HepG2 (cell line): ENCODE data around the gene OSGEPL1. TPM values are rescaled to one million over a fixed set of nuclear protein-coding genes. Genes with fewer than 3 reads are reported as not detected.

ENCODE experiments used
- ARNTL ChIP-seq: sonication (generic); formaldehyde crosslinking; IDR thresholded peaks from 2 replicates; pipeline ENCODE4 v1.4.0; 2020; ENCODE audit warnings: mild to moderate bottlenecking, missing genetic modification reagents
- CEBPB ChIP-seq: IDR thresholded peaks from 2 replicates; pipeline ENCODE4 v1.6.1; 2011; ENCODE audit warnings: low read depth, low read length, improper control_type of control experiment, borderline replicate concordance
- CEBPG ChIP-seq: IDR thresholded peaks from 2 replicates; pipeline ENCODE4 v1.6.1; 2016
- HDAC6 ChIP-seq: fragments of 200-600 bp; sonication (generic); IDR thresholded peaks from 2 replicates; pipeline ENCODE4 v1.7.0; 2017; ENCODE audit warnings: mild to moderate bottlenecking, antibody characterized with exemption, low read length, low read depth
- MAZ ChIP-seq, 2 experiments: sonication (generic) in 1 of 2; formaldehyde crosslinking in 1 of 2; IDR thresholded peaks; 2 replicates each; pipeline versions ENCODE4 v1.5.0 to v1.6.1; 2012 to 2020; ENCODE audit warnings: low read depth in 2 of 2, mild to moderate bottlenecking in 2 of 2, borderline replicate concordance in 1 of 2, improper control_type of control experiment in 1 of 2, low read length in 1 of 2, missing genetic modification reagents in 1 of 2, moderate library complexity in 1 of 2
- MTF2 ChIP-seq: sonication (generic); formaldehyde crosslinking; IDR thresholded peaks from 2 replicates; pipeline ENCODE4 v1.5.0; 2020; ENCODE audit warnings: missing genetic modification reagents, borderline replicate concordance
- MYC ChIP-seq: sonication (generic); formaldehyde crosslinking; IDR thresholded peaks from 2 replicates; pipeline ENCODE4 v1.9.0; 2021; ENCODE audit warnings: missing genetic modification reagents, borderline replicate concordance
- NAIF1 ChIP-seq: sonication (generic); formaldehyde crosslinking; IDR thresholded peaks from 2 replicates; pipeline ENCODE4 v1.5.0; 2020; ENCODE audit warnings: mild to moderate bottlenecking, missing genetic modification reagents, borderline replicate concordance
- SRSF4 ChIP-seq: fragments of 200-400 bp; formaldehyde crosslinking; IDR thresholded peaks from one replicate; pipeline ENCODE4 v1.6.1; 2018; ENCODE audit warnings: mild to moderate bottlenecking, low read depth, low read length, moderate library complexity; ENCODE audit not compliant: poor library complexity, severe bottlenecking
- ZFP36L1 ChIP-seq: sonication (generic); formaldehyde crosslinking; IDR thresholded peaks from 2 replicates; pipeline ENCODE4 v1.8.0; 2022; ENCODE audit warnings: mild to moderate bottlenecking, missing genetic modification reagents, moderate library complexity
- ZKSCAN8 ChIP-seq: IDR thresholded peaks from 2 replicates; pipeline ENCODE4 v1.6.1; 2016; ENCODE audit warnings: borderline replicate concordance, missing genetic modification reagents, missing compliant biosample characterization
- ZNF24 ChIP-seq: fragments of 450-650 bp; IDR thresholded peaks from 2 replicates; pipeline ENCODE4 v1.6.1; 2017; ENCODE audit warnings: antibody characterized with exemption, mild to moderate bottlenecking
- polyA plus RNA-seq, 8 experiments: library from polyadenylated mRNA; depleted of rRNA in 3 of 8; stranded (reverse) in 7 of 8; unstranded in 1 of 8; fragments of >200 nt; fragmentation: Illumina TruSeq in 4 of 8; extraction: Trizol in 4 of 8; gene quantifications; 2 replicates each; pipeline versions ENCODE4 v1.2.1 to v1.2.3, GENCODE V29; 2011 to 2016; ENCODE audit warnings: low read depth in 4 of 8, missing spikeins in 1 of 8, mixed read lengths in 1 of 8; ENCODE audit not compliant: insufficient read depth in 1 of 8
- total RNA-seq, 5 experiments: library from RNA; depleted of rRNA; stranded (reverse); fragments of >200 nt; fragmentation: Illumina TruSeq; extraction: Trizol; gene quantifications; 2 replicates each; pipeline ENCODE4 v1.2.3, GENCODE V29; 2016; ENCODE audit warnings: low read depth in 1 of 5
- TF ChIP-seq, protein P1 (sequence below): sonication (generic); formaldehyde crosslinking; IDR thresholded peaks from 2 replicates; pipeline ENCODE4 v1.5.0; 2020; ENCODE audit warnings: mild to moderate bottlenecking, missing genetic modification reagents, borderline replicate concordance
- TF ChIP-seq, protein P2 (sequence below): sonication (generic); formaldehyde crosslinking; IDR thresholded peaks from 2 replicates; pipeline ENCODE4 v1.5.0; 2020; ENCODE audit warnings: mild to moderate bottlenecking, missing genetic modification reagents, moderate library complexity
- TF ChIP-seq, protein P3 (sequence below): IDR thresholded peaks from 2 replicates; pipeline ENCODE4 v1.6.1; 2018; ENCODE audit warnings: missing genetic modification reagents, mild to moderate bottlenecking, missing compliant biosample characterization
- TF ChIP-seq, protein P4 (sequence below): sonication (generic); formaldehyde crosslinking; IDR thresholded peaks from 2 replicates; pipeline ENCODE4 v1.4.0; 2020; ENCODE audit warnings: missing genetic modification reagents, borderline replicate concordance

Gene OSGEPL1
- total and polyA plus RNA-seq, 2 of the 13 experiments (the other 11 are each of a cell fraction or from before 2014, with no cell fraction given), result 10.2 to 10.8 TPM

DNA sequence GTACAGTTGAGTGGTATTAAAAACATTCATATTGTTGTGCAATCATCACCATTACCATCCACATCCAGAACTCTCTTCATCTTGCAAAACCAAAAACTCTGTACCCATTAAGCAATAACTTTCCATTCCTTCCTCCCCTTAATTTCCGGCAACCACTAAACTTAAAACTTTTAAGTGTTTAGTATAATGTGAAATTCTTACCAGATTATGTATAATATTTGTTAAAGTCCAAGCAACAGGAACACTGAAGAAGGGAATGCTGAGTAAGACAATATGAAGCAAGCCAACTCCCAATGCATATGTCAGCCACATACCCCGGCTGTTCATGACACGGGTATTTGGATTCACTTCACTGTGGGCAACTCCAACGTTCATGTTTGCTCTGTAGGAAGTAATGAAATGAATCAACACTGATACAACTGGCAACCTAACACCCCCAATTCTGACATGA, 19.7 kb upstream of the OSGEPL1 start (continued):
- no peak for TF ChIP-seq ZFP36L1 (CRISPR knock-in tag)
- no peak for TF ChIP-seq HDAC6
- TF ChIP-seq, protein P1, sequence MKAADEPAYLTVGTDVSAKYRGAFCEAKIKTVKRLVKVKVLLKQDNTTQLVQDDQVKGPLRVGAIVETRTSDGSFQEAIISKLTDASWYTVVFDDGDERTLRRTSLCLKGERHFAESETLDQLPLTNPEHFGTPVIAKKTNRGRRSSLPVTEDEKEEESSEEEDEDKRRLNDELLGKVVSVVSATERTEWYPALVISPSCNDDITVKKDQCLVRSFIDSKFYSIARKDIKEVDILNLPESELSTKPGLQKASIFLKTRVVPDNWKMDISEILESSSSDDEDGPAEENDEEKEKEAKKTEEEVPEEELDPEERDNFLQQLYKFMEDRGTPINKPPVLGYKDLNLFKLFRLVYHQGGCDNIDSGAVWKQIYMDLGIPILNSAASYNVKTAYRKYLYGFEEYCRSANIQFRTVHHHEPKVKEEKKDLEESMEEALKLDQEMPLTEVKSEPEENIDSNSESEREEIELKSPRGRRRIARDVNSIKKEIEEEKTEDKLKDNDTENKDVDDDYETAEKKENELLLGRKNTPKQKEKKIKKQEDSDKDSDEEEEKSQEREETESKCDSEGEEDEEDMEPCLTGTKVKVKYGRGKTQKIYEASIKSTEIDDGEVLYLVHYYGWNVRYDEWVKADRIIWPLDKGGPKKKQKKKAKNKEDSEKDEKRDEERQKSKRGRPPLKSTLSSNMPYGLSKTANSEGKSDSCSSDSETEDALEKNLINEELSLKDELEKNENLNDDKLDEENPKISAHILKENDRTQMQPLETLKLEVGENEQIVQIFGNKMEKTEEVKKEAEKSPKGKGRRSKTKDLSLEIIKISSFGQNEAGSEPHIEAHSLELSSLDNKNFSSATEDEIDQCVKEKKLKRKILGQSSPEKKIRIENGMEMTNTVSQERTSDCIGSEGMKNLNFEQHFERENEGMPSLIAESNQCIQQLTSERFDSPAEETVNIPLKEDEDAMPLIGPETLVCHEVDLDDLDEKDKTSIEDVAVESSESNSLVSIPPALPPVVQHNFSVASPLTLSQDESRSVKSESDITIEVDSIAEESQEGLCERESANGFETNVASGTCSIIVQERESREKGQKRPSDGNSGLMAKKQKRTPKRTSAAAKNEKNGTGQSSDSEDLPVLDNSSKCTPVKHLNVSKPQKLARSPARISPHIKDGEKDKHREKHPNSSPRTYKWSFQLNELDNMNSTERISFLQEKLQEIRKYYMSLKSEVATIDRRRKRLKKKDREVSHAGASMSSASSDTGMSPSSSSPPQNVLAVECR (CRISPR knock-in tag), result 0 out of 2 replicates have a peak, but pooled peaks have one; percentile 24
- peak; percentile 67; the same call in 1 of the 2 replicates for TF ChIP-seq ZNF24
- no peak for TF ChIP-seq ZKSCAN8 (CRISPR knock-in tag)
- no peak for TF ChIP-seq SRSF4
- TF ChIP-seq MYC, result no peak
- TF ChIP-seq MTF2, result no peak
- TF ChIP-seq, protein P2, sequence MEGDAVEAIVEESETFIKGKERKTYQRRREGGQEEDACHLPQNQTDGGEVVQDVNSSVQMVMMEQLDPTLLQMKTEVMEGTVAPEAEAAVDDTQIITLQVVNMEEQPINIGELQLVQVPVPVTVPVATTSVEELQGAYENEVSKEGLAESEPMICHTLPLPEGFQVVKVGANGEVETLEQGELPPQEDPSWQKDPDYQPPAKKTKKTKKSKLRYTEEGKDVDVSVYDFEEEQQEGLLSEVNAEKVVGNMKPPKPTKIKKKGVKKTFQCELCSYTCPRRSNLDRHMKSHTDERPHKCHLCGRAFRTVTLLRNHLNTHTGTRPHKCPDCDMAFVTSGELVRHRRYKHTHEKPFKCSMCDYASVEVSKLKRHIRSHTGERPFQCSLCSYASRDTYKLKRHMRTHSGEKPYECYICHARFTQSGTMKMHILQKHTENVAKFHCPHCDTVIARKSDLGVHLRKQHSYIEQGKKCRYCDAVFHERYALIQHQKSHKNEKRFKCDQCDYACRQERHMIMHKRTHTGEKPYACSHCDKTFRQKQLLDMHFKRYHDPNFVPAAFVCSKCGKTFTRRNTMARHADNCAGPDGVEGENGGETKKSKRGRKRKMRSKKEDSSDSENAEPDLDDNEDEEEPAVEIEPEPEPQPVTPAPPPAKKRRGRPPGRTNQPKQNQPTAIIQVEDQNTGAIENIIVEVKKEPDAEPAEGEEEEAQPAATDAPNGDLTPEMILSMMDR, result no peak
- peak; percentile 47; the same call in 1 of the 2 replicates for TF ChIP-seq CEBPG
- TF ChIP-seq, protein P3, sequence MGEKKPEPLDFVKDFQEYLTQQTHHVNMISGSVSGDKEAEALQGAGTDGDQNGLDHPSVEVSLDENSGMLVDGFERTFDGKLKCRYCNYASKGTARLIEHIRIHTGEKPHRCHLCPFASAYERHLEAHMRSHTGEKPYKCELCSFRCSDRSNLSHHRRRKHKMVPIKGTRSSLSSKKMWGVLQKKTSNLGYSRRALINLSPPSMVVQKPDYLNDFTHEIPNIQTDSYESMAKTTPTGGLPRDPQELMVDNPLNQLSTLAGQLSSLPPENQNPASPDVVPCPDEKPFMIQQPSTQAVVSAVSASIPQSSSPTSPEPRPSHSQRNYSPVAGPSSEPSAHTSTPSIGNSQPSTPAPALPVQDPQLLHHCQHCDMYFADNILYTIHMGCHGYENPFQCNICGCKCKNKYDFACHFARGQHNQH, result no peak
- TF ChIP-seq, protein P4, sequence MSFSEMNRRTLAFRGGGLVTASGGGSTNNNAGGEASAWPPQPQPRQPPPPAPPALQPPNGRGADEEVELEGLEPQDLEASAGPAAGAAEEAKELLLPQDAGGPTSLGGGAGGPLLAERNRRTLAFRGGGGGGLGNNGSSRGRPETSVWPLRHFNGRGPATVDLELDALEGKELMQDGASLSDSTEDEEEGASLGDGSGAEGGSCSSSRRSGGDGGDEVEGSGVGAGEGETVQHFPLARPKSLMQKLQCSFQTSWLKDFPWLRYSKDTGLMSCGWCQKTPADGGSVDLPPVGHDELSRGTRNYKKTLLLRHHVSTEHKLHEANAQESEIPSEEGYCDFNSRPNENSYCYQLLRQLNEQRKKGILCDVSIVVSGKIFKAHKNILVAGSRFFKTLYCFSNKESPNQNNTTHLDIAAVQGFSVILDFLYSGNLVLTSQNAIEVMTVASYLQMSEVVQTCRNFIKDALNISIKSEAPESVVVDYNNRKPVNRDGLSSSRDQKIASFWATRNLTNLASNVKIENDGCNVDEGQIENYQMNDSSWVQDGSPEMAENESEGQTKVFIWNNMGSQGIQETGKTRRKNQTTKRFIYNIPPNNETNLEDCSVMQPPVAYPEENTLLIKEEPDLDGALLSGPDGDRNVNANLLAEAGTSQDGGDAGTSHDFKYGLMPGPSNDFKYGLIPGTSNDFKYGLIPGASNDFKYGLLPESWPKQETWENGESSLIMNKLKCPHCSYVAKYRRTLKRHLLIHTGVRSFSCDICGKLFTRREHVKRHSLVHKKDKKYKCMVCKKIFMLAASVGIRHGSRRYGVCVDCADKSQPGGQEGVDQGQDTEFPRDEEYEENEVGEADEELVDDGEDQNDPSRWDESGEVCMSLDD (CRISPR knock-in tag), result no peak
- TF ChIP-seq ARNTL (CRISPR knock-in tag), result no peak
- TF ChIP-seq CEBPB, result peak; percentile 74
- no peak for TF ChIP-seq NAIF1 (CRISPR knock-in tag)
- no peak for TF ChIP-seq MAZ (IDR thresholded peaks at IDR 0.05; ENCODE audit: borderline replicate concordance, low read depth, low read length)
- no peak for TF ChIP-seq MAZ (CRISPR knock-in tag; IDR thresholded peaks at IDR 0.05; ENCODE audit: low read depth)
